GM21423 (cell line): Measurements from ENCODE around the gene CHMP2A.

ENCODE experiments used
- ATAC-seq: cut with Tn5 transposase; IDR thresholded peaks from one replicate; pipeline ENCODE4 v1.9.1; 2021; ENCODE audit warnings: mild to moderate bottlenecking, moderate library complexity; ENCODE audit not compliant: unreplicated experiment

The CHMP2A gene

DNA sequence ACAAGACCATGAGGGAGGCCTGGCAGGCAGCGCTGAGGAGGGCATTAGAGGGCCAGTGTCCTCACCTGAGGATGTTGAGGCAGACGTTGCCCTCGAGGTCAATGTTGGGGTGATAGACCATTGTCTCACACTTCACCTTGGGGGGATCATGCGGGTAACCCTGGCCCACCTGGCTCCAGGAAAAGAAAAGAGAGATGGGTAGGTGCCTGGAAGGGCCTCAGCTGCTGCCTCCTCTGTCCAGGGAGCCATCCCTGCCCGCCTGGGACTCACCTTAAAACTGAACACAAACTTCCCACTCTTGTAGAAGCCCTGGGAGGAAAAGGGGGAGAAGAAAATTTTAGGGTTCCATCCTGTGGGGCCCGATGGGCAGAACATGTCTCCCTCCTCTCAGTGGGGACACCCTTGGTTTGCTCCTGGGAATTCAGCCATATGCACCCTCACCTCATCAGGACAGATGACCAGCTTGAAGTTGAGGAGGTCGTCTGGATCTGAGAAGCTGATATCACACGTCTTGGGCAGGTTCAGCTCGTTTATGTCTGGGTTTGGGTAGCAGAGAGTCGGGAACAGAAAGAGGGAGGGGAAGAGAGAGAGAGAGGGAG lies 1.8 kb upstream of the CHMP2A start:
- ATAC-seq, result no peak

- no peak for ATAC-seq
These were observed 1.2 kb upstream of the CHMP2A start for GRCh38 chr19:58555920-58556621.

DNA sequence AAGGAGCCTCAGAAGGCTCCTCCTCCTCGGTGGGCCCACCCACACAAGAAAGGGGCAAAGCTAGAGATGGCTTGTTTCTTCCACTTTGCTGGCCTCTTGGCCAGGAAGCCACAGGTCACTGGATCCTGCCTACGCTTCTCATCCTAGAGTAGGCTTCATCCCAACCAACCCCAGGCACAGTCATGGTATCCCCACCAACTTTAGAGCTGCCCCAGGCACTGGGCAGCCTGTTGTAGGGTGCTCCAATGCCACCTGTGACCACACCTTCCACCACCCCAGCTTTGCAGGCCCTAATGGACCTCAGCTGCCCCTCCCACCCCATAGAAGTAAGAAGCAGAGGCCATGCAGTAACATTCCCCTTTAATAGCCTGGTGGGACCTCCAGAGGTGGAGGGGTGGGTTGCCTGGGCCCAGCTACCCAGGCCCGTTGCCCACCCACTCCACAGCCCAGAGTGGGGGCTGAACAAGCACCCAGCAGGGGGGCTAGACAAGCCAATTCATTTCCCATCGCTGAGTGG lies 522 bp upstream of the CHMP2A start:
- ATAC-seq, result no peak

GRCh38 chr19:58553799-58554493 lies 959 bp downstream of the CHMP2A start:
- no peak for ATAC-seq

DNA sequence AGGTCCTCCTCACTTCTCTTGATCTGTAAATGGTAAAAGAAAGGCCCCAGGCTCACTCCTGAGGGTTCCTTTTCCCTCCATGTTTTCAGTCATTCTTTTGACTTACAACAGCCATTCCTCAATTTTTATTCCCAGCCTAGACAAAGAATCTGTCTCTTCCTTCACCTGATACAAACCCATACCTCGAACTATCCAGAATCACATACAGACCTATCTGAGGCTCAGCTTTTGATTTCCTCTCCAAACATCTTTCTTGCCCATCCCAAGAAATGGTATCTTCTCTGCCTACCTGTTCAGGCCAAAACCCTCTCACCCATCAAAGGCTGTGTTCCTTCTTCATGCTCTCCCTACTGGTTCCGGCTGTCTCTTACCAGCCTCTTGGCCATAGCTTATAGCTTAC lies 2.2 kb downstream of the CHMP2A start:
- ATAC-seq, result no peak

DNA sequence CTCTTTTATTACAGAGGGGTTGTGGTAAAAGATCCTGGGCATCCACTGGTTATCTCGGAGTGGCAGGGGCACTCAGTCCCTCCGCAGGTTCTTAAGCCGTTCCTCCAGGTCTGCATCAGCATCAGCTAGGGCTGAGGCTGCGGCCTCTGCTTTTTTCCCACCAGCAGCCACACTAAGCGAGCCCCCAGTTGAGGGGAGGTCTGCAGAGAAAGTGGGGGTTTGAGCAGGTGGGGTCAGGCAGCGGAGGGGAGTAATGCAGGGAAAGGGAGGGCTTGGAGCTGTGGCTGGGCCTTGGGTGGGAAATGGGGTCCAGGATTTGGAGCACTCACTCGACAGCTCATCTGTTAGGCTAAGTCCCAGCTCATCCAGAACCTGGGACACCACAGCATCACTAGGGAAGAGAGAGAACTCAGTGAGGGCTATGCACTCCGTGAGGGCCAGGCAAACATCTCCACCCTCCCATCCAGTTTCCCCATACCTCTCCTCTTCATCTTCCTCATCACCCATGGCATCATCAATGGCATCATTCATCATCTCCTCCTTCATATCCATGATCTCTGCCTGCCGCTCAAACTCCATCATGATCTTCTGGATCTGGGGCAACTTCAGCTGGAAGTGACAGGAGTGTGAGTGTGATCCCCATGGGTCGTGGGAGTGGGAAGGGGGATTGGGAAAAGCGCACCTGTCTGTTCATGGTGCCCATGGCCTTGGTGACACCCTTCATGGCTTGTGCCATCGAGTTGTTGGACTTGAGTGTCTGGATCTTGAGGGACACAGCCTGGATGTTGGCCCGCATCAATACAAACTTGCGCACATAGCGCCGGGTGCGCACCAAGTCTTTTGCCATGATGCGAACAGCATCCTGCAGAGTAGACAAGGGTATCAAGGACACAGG lies 3.1 kb downstream of the CHMP2A start:
- ATAC-seq, result no peak

DNA sequence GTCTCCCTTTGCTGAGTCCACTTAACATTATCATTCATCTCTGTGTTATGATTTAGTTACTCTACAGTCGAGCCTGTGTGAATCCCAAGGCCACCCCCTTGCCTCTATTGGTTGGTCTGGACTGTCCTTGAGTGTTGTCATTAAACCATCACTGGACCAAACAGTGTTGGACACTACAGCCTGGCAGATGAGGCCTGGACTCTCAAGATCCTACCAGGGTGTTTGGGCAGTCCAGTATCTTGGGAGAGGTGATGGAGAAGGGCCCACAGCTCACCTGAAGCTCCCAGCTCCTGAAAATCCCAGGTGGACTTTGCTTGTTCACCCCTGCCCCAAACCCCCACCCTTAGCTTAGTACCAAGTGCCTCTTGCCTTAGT lies 3.8 kb downstream of the CHMP2A start:
- no peak for ATAC-seq

- ATAC-seq, result no peak
These were observed 4.4 kb downstream of the CHMP2A start for GRCh38 chr19:58550362-58551122.

- no peak for ATAC-seq
These were observed 5.1 kb downstream of the CHMP2A start for GRCh38 chr19:58549664-58550361.

DNA sequence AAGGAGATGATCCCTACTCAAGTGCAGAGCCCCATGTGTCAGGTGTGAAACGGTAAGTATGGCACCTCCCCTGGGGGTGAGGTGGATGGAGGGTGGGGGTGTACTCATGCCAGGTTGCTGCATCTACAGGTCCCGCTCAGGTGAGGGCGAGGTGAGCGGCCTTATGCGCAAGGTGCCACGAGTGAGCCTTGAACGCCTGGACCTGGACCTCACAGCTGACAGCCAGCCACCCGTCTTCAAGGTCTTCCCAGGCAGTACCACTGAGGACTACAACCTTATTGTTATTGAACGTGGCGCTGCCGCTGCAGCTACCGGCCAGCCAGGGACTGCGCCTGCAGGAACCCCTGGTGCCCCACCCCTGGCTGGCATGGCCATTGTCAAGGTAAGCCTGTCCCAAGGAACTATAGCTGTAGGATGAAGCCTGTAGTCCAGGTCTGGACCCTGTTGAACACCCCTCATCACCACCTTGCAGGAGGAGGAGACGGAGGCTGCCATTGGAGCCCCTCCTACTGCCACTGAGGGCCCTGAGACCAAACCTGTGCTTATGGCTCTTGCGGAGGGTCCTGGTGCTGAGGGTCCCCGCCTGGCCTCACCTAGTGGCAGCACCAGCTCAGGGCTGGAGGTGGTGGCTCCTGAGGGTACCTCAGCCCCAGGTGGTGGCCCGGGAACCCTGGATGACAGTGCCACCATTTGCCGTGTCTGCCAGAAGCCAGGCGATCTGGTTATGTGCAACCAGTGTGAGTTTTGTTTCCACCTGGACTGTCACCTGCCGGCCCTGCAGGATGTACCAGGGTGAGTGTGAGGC lies 5.8 kb downstream of the CHMP2A start:
- ATAC-seq, result no peak

GRCh38 chr19:58547323-58548312 lies 7.3 kb downstream of the CHMP2A start:
- ATAC-seq, result no peak

DNA sequence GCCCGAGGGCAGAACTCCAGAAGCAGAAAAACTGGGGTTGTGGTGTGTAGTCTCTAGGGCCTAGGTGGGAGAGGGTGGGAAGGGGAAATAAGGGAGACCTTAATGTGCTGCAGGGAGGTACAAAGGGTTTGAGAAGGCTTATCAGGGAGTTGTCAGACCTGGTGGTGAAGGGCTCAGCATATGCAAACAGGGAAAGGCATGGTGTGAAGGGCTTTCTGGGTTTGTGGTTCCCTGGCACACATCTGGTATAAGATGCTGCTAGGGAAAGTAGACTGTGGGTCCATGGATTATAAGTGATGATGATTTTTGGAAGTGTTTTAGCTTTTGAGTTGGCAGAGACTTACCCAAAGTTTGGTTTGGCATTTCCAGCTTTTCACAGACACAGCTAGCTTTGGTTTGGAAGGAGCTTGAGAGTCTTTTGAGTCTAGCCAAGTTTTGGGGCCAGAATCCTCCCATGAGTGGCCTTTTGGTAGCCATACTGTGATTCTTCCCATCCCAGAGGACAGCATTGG lies 8.8 kb downstream of the CHMP2A start:
- no peak for ATAC-seq

DNA sequence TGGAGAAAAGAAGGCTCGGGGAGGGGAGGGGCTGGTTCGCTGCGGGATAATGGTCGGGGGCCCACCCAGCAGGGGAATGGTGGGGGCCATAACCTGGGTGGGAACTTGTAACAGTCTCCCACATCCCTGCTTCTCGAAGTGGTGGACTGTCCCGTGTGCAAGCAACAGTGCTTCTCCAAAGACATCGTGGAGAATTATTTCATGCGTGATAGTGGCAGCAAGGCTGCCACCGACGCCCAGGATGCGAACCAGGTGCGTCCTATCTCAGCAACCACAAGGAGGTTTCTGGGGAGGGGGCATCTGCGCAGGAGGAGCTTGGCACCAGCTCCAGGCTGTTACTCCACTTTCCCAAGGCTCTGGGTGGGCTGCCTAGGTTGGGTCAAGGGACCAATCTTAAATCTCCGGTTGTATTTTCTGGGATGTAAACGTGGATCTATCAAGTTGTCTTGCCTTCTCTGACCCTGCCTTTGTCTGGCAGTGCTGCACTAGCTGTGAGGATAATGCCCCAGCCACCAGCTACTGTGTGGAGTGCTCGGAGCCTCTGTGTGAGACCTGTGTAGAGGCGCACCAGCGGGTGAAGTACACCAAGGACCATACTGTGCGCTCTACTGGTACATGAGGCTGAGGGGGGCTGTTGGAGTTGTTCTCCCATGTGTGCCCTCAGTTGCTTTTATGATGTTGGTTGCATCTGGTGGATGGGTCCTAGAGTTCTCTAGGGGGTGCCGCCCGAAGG lies 9.5 kb downstream of the CHMP2A start:
- no peak for ATAC-seq

- peak; percentile 36 for ATAC-seq
These were observed 10.2 kb downstream of the CHMP2A start for GRCh38 chr19:58544591-58545285.

DNA sequence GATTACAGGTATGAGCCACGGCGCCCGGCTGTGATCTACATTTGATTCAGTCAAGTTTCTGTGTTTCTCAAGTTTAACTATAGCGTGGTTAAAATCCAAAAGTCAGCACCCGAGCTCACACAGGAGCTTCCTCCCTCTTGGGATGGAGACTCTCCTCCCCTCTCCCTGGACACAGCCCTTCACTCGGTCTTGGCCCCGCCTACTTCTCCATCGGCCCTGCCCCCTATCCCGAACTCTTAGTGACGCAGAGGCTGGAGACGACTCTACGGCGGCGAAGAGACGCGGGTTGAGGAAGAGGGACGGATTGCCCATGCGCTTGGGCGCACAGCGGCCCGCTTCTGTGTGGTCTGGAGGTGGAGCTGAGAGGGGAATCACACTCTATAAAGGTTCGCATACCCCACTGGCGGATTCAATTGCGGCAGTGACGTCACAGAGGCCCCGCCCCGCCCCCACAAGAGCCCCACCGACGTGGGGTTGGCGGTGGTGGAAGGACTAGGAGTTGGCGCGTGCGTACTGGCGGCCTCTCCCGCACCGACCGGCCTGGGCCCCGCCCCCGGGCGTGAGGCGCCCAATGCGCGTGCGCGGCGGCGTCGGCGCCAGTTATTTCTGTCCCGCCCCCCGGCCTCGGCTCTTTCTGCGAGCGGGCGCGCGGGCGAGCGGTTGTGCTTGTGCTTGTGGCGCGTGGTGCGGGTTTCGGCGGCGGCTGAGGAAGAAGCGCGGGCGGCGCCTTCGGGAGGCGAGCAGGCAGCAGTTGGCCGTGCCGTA lies 10.9 kb downstream of the CHMP2A start, which contains the start of gene TRIM28:
TRIM28 (plus strand) TSS at position 239 of the 765 bp plus-strand sequence. CDS start 694 bp downstream, outside the sequence.
- peak; percentile 76 for ATAC-seq
